HG03108 (cell line): ENCODE measurements around the gene PEX6.
"Not testable (repeated sequence)": the region's sequence is repeated elsewhere in the genome, so short reads cannot be mapped to it uniquely, and the experiment has no call there.

Source experiments
- ATAC-seq: cut with Tn5 transposase; IDR thresholded peaks from one replicate; pipeline ENCODE4 v1.9.1; 2021; ENCODE audit warnings: moderate library complexity; ENCODE audit not compliant: unreplicated experiment

Gene PEX6

DNA sequence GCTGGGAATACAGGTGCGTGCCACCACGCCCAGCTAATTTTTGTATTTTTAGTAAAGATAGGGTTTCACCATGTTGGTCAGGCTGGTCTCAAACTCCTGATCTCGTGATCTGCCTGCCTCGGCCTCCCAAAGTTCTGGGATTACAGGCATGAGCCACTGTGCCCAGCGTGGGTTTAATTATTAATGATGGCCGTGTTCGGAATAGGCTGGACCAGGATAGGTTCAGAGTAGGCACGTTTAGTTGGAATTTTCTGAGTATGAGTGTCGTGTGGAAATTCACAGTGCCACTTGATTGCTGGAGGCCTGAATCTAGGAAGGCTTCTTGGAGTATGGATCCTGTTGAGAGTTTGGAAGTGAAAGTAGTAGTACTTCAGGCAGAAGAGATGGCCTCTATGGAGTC is 19.2 kb upstream of the PEX6 start:
- ATAC-seq = not testable (repeated sequence)

- ATAC-seq = no peak
These were observed 17.5 kb upstream of the PEX6 start for GRCh38 chr6:42996513-42996912.

DNA sequence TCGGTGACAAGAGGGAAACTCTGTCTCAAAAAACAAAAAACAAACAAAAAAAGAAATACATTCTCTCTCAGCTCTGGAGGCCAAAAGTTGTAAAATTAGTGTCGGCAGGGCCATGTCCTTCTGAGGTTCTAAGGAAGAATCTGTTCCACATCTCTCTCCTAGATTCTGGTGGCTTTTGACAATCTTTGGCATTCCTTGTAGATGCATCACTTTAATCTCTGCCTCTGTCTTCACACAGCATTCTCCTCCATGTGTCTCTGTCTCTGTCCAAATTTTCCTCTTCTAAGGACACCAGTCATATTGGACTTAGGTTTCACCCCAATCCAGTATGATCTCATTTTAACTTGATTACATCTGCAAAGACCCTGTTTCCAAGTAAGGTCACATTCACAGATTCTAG is 14.5 kb upstream of the PEX6 start:
- no peak for ATAC-seq

- no peak for ATAC-seq
These were observed 10.9 kb upstream of the PEX6 start for GRCh38 chr6:42989923-42990322.

DNA sequence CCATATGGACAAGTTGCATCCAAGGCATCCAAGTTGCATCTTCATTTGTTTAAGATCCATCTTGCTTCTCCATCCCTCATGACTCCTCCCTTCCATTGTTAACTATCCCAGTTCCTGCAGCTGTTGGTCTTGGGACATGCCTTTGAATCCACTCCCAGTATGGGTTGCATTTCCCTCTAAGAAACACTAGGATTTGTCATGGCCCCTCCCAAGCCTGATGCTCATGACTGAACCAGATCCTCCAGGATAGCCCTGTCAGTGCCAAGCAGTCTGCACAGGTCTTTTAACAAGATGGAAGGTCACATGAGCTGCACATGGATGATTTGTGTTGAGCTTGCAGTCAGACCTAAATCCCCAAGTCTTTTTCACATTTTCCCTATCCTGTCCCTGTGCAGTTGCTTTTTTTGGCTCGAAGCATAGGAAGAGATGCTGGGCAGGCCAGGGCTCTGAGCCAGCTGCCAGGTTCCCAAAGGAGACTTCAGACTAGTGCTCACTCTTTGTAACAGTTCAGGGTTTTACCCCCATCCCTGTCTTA is 9.6 kb upstream of the PEX6 start:
- no peak for ATAC-seq

GRCh38 chr6:42987533-42988451 is 8.8 kb upstream of the PEX6 start:
- no peak for ATAC-seq

DNA sequence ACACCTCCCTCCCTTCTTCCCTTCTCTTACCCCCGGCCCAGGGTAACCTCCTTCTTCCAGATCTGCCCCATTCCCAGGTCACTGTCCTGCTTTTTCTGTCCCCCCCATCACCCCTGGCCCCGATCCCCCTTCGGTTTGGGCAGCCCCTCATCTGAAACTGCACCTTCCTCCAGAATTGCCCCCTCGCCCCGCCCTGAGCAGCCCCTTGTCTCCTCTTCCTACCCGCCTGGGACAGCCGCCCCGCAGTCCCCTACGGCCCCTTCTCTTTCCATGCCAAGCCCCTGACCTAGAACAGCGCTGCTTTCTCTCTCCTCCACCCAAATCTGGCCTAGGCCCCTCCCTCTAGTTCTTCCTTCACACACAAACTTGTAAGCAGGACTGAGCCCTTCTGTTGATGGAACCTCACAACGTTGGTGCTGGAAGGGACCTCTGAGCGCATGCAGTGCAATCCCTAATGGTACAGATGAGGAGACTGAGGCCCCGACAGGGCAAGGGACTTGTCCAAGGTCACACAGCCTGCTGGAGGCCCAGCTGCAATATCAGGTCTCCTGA is 6.0 kb upstream of the PEX6 start:
- ATAC-seq = no peak

DNA sequence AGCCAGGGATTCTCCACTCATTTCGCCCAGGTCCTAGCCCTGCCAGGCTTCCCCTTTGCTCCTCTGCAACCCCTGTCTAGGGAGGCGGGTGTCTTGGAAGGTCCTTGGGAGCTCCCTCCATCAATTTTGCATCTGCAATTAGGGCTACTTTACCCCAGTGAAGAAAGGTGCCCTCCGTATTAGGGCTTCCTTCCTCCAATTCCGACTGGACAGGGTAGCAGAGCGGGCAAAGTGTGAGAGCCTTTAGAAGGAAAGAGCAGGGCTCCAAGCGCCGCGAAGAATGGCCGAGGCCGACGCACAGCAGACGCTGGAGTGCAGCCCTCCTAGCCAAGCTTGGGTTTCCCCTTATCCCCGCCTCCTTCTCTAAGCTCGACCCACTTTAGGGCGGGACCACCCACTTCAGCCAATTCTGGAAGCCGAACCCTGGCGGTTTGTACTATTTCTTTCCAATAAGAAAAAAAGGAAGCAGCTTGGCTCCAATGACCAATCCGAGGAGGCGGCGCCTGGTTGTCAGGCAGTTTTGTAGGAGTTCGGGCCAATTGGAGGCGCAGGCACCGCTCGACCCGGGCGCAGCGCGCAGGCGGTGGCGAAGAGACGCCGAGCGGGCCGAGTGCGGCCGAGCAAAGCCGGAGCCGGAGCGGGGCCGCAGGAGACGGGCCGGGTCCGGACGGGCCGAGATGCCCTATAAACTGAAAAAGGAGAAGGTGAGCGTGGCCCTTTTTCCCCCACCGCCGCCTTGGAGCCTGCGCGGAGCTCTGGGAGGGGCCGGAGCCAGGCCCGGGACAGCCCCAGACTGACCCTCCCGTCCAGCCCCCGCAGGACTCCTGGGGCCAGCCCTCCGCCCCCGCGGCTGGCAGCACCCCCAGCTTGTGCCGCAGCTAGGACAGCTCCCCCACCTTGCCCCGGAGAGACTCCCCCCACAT is 5.3 kb upstream of the PEX6 start, which contains the start of gene PPP2R5D:
PPP2R5D (plus strand) TSS at position 570 of the 923 bp plus-strand sequence; CDS start at position 678, 108 bp downstream.
- ATAC-seq = peak; percentile 94

GRCh38 chr6:42981836-42982235 is 2.9 kb upstream of the PEX6 start:
- ATAC-seq = no peak

- no peak for ATAC-seq
These were observed 669 bp upstream of the PEX6 start for GRCh38 chr6:42979523-42980177.

GRCh38 chr6:42978487-42978838 is 518 bp downstream of the PEX6 start:
- ATAC-seq = peak; percentile 27

DNA sequence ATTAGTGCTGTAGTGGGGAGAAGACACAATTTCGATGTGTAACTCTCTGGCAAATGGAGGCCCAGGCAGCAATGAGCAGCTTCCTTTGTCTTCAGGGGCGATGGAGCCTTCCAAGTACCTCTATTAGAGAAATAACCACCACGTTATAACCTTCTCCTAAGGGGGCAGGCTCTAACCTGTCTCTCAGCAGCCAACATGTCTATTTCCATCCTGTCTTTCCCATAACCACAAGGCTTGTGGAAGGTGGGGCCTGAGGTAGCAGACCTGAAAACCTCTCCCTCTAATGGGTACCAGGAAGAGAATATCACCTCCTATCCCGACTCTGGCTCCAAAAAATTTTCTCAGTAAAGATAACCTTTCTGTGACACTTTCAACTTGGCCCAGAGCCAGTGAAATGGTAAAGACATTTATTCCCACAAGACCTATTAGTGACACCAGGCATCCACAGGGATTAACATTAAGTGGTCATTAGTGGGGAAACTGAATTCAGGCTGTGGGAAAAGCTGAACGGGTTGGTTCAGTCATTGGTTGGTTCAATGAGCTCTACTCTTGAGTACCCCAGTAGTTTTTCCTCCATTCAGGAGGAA is 4.0 kb downstream of the PEX6 start:
- no peak for ATAC-seq

DNA sequence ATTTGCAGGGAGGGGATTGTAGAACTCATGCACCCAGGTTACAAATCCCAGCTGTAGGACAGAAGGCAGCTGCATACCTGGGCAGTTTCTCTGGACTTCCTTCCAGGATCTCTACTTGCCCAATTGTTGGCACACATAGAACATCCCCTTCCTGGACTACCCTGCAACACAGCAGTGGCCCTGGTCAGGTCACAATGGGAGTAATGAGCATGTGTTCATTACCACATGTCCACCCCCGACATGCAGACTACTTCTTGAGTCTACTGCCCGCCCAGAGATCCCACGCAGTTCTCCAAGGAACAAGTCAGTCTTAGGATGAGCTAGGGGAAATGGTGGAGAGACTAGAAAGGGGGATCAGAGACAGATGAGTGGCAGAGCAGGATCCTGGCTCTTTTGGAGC is 5.1 kb downstream of the PEX6 start:
- ATAC-seq = no peak

DNA sequence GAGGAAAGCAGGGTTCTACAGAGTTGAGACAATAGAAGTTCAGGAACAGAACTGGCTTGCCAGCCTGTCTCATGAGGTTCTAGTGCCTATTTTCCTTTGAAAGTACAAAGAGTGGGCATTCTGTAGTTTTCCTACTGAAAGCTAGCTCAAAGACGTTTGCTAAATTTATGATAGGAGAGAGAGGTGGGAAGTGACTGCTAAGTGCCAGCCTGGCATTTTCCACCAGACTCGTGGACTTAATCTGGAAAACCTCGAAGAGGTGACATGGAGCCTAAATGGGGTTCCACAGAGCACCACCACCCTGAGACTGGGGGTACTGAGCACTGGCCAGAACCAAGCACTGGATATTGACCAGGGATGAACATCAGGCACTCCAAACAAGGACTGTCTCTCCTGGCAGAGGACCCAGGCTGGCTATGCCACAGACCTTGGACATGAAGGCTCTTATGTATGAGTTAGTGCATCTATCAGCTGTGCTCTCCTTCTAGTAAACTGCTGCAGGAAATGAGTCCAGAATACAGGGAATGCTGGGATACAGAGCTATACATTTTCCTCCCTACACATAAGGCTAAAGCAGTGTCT is 7.1 kb downstream of the PEX6 start:
- ATAC-seq = no peak

- ATAC-seq = no peak
These were observed 7.9 kb downstream of the PEX6 start for GRCh38 chr6:42970871-42971612.

DNA sequence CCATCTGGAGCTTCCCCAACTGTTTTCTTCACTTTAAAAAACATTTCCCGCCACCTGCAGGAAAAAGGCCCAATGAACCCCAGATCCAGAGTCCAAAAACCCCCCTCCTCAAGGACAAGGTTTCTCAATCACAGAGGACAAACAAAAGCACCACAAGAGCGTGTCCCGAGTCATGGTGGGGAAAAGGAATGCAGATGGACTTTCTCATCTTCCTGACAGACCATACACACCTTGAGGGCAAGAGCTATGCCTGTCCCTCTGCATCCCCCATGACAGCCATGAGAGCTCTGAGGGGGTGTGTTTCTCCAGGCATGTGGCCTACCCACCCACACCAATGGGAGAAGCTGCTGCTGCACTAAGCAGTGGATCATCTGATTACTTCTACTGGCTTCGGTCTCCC is 9.0 kb downstream of the PEX6 start:
- no peak for ATAC-seq

DNA sequence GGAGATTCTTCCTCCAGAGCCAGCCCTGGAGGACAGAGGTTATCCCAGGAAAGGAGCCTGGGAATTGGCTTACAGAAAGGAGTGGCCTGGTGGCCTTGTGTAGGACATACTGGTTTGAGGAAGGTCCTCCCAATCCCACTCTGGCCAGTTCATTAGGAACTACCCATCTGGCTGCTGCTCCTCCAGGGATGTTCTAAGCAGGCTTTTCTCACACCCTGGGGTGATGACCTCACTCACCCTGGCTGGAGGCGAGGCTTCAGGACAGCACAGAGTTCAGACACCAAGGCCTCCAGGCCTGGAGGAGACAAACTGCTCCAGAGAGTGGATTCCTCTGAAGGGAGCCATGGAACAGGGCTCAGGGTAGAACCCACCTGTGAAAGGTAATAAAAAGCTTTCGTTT is 9.6 kb downstream of the PEX6 start:
- no peak for ATAC-seq

DNA sequence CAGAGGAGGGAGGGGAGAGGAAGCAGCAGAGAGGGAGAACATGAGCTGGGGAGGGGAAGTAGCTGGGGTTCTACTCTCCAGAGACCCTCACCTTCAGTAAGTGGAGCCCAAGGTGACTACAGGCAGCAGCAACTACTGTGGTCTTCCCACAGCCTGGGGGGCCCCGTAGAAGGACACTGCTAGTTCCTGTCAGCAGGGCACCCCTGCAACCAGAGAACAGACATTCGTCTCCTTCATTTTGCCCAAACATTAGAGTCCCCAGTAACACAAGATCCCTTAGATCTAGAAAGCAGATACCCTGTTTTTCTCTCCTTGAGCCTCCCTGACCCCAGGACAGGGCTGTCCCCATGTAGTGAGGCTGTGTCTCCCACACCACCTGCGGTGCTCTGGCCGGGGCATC is 10.2 kb downstream of the PEX6 start:
- no peak for ATAC-seq

GRCh38 chr6:42968126-42968701 is 10.8 kb downstream of the PEX6 start:
- ATAC-seq = no peak
